OCI-LY3 (cell line): Measurements from ENCODE around the gene RER1.

Source experiments
- H2AFZ ChIP-seq: fragments of 200-600, 300-600 bp; shearing (Covaris generic); 2 replicates; pipeline ENCODE4 v1.6.0; 2014; ENCODE audit warnings: antibody characterized with exemption, low read depth, low read length
- H3K27ac ChIP-seq: fragments of 200-600, 300-600 bp; sonication (generic); 2 replicates; pipeline ENCODE4 v1.5.1; 2014; ENCODE audit warnings: mild to moderate bottlenecking, low read length, moderate library complexity, mixed read lengths
- H3K27me3 ChIP-seq: fragments of 200-600, 300-600 bp; sonication (generic); 2 replicates; pipeline ENCODE4 v1.6.1; 2014; ENCODE audit warnings: low read depth, low read length, mixed read lengths
- H3K36me3 ChIP-seq: fragments of 200-600, 300-600 bp; sonication (generic); replicated peaks from 2 replicates; pipeline ENCODE3; 2014; ENCODE audit warnings: low read depth, low read length, mixed read lengths
- H3K4me1 ChIP-seq: fragments of 300-600, 200-600 bp; sonication (generic); 2 replicates; pipeline ENCODE4 v1.6.1; 2014; ENCODE audit warnings: low read length, mixed read lengths
- H3K4me2 ChIP-seq: fragments of 200-600, 300-600 bp; sonication (generic); 2 replicates; pipeline ENCODE4 v1.6.1; 2014; ENCODE audit warnings: low read length, mixed read lengths
- H3K4me3 ChIP-seq: fragments of 300-600, 200-600 bp; sonication (generic); 2 replicates; pipeline ENCODE4 v1.5.1; 2014; ENCODE audit warnings: antibody characterized with exemption, mild to moderate bottlenecking, low read length, moderate library complexity
- H3K79me2 ChIP-seq: fragments of 300-600, 200-600 bp; shearing (Covaris generic); 2 replicates; pipeline ENCODE4 v1.6.1; 2014; ENCODE audit warnings: mild to moderate bottlenecking, low read length, mixed read lengths
- H3K9ac ChIP-seq: fragments of 300-600, 200-600 bp; shearing (Covaris generic); 2 replicates; pipeline ENCODE4 v1.6.0; 2014; ENCODE audit warnings: mild to moderate bottlenecking, low read length, moderate library complexity
- H3K9me3 ChIP-seq: fragments of 200-600, 300-600 bp; shearing (Covaris generic); 2 replicates; pipeline ENCODE4 v1.6.1; 2014; ENCODE audit warnings: low read length, mixed read lengths; ENCODE audit not compliant: insufficient read depth
- H4K20me1 ChIP-seq: fragments of 200-600, 300-600 bp; sonication (generic); 2 replicates; pipeline ENCODE4 v1.6.1; 2016; ENCODE audit warnings: low read length, mixed read lengths; ENCODE audit not compliant: insufficient read depth
- CTCF ChIP-seq: fragments of 200-600, 300-600 bp; sonication (generic); IDR thresholded peaks from 2 replicates; pipeline ENCODE4 v1.5.1; 2014; ENCODE audit warnings: antibody characterized with exemption, low read length, low read depth
- EZH2phosphoT487 ChIP-seq: fragments of 200-600 bp; shearing (Covaris generic); IDR thresholded peaks from 2 replicates; pipeline ENCODE4 v1.6.1; 2018; ENCODE audit warnings: antibody characterized with exemption, mixed run types, low read depth

The RER1 gene

GRCh38 chr1:2389644-2390043 lies 2.0 kb upstream of the RER1 start:
- H3K4me1 ChIP-seq, result peaks cover 20% of the 10 kb centered on the region
- H3K9ac ChIP-seq, result no peak overlapping the region
- 0 out of 2 replicates have a peak overlapping the region, but pooled peaks have one; percentile 87 for H3K4me3 ChIP-seq
- H4K20me1 ChIP-seq, result 0 out of 2 replicates have a peak, but pooled peaks cover 3% of the 10 kb centered on the region
- H3K9me3 ChIP-seq, result no peaks in the 10 kb centered on the region
- no peak overlapping the region for H2AFZ ChIP-seq
- TF ChIP-seq CTCF, result no peak
- TF ChIP-seq EZH2phosphoT487, result no peak
- H3K79me2 ChIP-seq, result peaks cover 45% of the 10 kb centered on the region
- H3K36me3 ChIP-seq, result peaks cover 11% of the 10 kb centered on the region
- no peaks in the 10 kb centered on the region for H3K27me3 ChIP-seq
- H3K4me2 ChIP-seq, result peak overlapping the region; percentile 76
- H3K27ac ChIP-seq, result no peak overlapping the region

DNA sequence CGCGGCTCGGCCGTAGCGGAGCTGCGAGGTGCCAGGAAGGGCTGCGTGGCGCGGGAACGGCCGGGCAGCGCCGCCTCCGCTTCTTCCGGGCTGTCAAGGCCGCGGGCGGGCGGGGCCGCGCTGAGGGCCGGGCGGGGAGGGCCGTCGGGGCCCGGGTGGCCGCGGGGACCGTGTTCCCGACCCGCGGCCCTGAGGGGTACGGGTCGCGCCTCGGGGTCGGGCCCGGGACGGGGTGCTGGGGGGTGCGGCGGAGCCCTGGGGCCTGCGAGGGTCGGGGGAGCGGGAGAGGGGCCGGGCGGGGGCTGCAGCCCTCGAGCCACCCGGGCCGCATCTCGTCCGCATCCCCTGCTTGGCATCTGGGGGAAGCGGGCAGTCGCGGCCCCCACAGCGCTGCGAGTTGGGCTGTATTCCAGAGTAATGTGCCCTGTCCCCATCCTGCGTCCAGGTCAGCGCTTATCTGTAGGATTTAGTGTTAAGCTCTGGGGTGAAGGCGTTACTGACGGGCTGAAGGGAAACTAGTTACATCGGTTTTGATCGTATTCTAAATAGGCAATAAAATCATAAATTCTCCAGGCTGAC lies 379 bp downstream of the RER1 start:
- H2AFZ ChIP-seq, result no peak overlapping the region

GRCh38 chr1:2392686-2393085 lies 1.0 kb downstream of the RER1 start:
- Histone ChIP-seq H3K27ac (no peak overlapping the region), H3K9me3 (no peaks in the 10 kb centered on the region), H4K20me1 (0 out of 2 replicates have a peak, but pooled peaks cover 3% of the 10 kb centered on the region), H3K27me3 (no peaks in the 10 kb centered on the region), H2AFZ (no peak overlapping the region), H3K79me2 (peaks cover 57% of the 10 kb centered on the region), H3K9ac (peak overlapping the region; percentile 92), H3K4me3 (peak overlapping the region; percentile 99), H3K4me1 (peaks cover 20% of the 10 kb centered on the region), H3K36me3 (peaks cover 33% of the 10 kb centered on the region), H3K4me2 (peak overlapping the region; percentile 98)
- no peak for TF ChIP-seq CTCF

More for the DNA sequence above, 379 bp downstream of the RER1 start:
- TF ChIP-seq CTCF (no peak), EZH2phosphoT487 (no peak)
- H4K20me1 ChIP-seq, result 0 out of 2 replicates have a peak, but pooled peaks cover 3% of the 10 kb centered on the region
- peaks cover 20% of the 10 kb centered on the region for H3K4me1 ChIP-seq
- peaks cover 27% of the 10 kb centered on the region for H3K36me3 ChIP-seq
- H3K27me3 ChIP-seq, result no peaks in the 10 kb centered on the region
- H3K4me3 ChIP-seq, result peak overlapping the region; percentile 99
- H3K4me2 ChIP-seq, result peak overlapping the region; percentile 98
- peak overlapping the region; percentile 92 for H3K9ac ChIP-seq
- H3K9me3 ChIP-seq, result no peaks in the 10 kb centered on the region
- peaks cover 57% of the 10 kb centered on the region for H3K79me2 ChIP-seq
- peak overlapping the region; percentile 31; the same call in 1 of the 2 replicates for H3K27ac ChIP-seq

DNA sequence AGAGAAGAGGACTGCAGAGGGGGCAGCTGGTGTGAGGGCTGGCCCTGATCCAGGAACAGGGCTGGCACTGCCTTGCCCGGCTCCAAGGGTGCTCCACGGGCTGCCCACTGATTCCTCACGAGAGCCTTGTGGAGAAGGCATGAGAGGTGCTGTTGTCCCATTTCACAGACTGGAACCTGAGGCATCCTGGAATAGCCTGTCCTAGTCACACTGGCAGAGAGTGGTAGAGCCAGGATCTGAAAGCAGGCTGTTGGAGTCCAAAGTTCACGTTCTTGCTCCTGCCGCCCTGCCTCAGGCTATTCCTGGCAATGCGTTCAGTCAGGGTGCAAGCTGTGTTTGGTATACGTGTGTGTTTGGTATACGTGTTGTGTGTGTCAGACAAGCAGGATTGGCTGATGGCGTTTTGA lies 1.8 kb downstream of the RER1 start:
- H3K9me3 ChIP-seq, result no peaks in the 10 kb centered on the region
- no peak overlapping the region for H3K4me3 ChIP-seq
- 0 out of 2 replicates have a peak, but pooled peaks cover 3% of the 10 kb centered on the region for H4K20me1 ChIP-seq
- TF ChIP-seq EZH2phosphoT487 (no peak), CTCF (no peak)
- no peak overlapping the region for H3K27ac ChIP-seq
- peaks cover 57% of the 10 kb centered on the region for H3K79me2 ChIP-seq
- H2AFZ ChIP-seq, result no peak overlapping the region
- no peak overlapping the region for H3K4me2 ChIP-seq
- peaks cover 33% of the 10 kb centered on the region for H3K36me3 ChIP-seq
- no peak overlapping the region for H3K9ac ChIP-seq
- no peaks in the 10 kb centered on the region for H3K27me3 ChIP-seq
- peaks cover 20% of the 10 kb centered on the region for H3K4me1 ChIP-seq
